ENCODE measurements around the gene RBM15B.

RBM15B gene

GRCh38 chr3:51391075-51391565 lies at the start of gene RBM15B:
RBM15B (plus strand) TSS chr3:51391285; CDS start chr3:51391400, 115 bp downstream.
- DNase-seq (ENCODE audit: low read depth): peak; percentile 87
- peak within 1 kb of the TSS; percentile 63 for H3K4me3 ChIP-seq (ENCODE audit: low read depth, low read length)
- TF ChIP-seq, protein P1, sequence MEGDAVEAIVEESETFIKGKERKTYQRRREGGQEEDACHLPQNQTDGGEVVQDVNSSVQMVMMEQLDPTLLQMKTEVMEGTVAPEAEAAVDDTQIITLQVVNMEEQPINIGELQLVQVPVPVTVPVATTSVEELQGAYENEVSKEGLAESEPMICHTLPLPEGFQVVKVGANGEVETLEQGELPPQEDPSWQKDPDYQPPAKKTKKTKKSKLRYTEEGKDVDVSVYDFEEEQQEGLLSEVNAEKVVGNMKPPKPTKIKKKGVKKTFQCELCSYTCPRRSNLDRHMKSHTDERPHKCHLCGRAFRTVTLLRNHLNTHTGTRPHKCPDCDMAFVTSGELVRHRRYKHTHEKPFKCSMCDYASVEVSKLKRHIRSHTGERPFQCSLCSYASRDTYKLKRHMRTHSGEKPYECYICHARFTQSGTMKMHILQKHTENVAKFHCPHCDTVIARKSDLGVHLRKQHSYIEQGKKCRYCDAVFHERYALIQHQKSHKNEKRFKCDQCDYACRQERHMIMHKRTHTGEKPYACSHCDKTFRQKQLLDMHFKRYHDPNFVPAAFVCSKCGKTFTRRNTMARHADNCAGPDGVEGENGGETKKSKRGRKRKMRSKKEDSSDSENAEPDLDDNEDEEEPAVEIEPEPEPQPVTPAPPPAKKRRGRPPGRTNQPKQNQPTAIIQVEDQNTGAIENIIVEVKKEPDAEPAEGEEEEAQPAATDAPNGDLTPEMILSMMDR (IDR thresholded peaks at IDR 0.05; ENCODE audit: low read depth, low read length, missing control alignments): no peak

GRCh38 chr3:51343918-51344687 lies 47.0 kb upstream of the RBM15B start:
- H3K4me3 ChIP-seq (ENCODE audit: low read depth, low read length): no peak overlapping the region
- no peak for DNase-seq (ENCODE audit: low read depth)

DNA sequence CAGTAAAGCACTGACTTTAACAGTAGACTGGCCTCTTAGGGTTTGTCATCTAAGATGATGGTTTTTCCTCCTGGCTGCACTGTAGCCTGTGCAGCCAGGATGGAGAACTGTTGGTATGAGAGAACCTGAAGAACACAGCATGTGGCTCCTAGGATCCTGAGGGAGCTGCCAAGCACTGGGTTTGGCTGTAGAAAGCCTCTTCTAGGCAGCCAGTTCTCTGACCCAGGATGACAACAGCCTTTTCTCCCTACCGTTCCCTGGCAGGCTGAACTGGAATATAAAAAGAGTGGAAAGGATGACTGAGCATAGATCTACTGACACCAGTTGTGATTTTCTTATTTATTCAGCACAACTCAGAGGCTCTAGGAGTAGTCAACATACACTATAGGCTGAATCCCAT lies 40.3 kb upstream of the RBM15B start:
- H3K4me3 ChIP-seq (ENCODE audit: low read depth, low read length): no peak overlapping the region
- TF ChIP-seq, protein P1 (IDR thresholded peaks at IDR 0.05; ENCODE audit: low read depth, low read length, missing control alignments): no peak
- DNase-seq (ENCODE audit: low read depth): no peak

More at GRCh38 chr3:51343918-51344687, 47.0 kb upstream of the RBM15B start:
- TF ChIP-seq, protein P1 (IDR thresholded peaks at IDR 0.05; ENCODE audit: low read depth, low read length, missing control alignments): no peak

DNA sequence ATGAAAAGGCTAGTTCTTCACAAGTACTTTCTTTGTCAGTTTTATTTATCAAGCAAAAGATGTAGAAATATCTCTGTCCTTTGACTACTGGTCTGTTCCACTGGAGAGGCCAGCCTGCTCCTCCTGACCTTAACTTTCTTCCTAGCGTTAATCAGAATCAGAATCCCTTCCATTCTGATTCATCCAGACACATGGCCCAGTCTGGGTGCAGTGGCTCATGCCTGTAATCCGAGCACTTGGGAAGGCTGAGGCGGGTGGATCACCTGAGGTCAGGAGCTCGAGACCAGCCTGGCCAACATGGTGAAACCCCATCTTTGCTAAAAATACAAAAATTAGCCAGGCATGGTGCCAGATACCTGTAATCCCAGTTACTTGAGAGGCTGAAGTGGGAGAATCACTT lies 38.0 kb upstream of the RBM15B start:
- no peak overlapping the region for H3K4me3 ChIP-seq (ENCODE audit: low read depth, low read length)
- TF ChIP-seq, protein P1 (IDR thresholded peaks at IDR 0.05; ENCODE audit: low read depth, low read length, missing control alignments): no peak
- DNase-seq (ENCODE audit: low read depth): no peak

DNA sequence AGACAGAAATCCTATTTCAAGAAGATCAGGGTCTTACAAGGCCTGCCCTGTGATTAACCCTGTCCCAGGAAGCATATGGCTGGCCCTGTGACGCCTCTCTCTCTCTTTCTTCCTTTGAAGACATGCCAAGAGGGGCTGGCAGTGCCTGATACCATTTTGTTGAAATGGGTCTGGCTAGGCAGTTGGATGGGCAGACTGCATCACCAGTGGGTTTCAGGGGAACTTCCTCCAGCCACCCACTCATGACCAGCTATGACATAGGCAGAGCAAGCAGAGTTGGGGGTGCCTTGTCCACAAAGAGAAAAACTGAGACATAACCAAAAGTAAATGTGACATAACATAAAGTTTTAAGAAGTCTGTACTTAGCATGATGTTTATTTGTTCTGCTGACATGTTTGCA lies 37.4 kb upstream of the RBM15B start:
- TF ChIP-seq, protein P1 (IDR thresholded peaks at IDR 0.05; ENCODE audit: low read depth, low read length, missing control alignments): no peak
- no peak for DNase-seq (ENCODE audit: low read depth)
- no peak overlapping the region for H3K4me3 ChIP-seq (ENCODE audit: low read depth, low read length)

DNA sequence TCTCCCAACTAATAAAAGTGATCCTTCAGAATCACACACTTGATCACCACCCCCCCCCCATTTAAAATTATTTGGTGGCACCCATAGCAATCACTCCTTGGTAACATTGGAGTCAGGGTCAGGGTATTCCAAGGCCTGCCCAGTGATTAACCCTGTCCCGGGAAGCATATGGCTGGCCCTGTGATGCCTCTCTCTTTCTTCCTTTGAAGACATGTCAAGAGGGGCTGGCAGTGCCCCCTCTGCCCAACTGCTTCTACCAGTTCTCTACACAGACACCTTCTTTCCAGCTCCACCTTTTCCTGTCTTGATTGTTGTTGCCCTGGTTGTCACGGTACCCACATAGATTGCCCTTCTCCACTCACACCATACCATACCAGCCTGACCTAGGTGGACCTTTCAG lies 36.9 kb upstream of the RBM15B start:
- DNase-seq (ENCODE audit: low read depth): no peak

More for the DNA sequence above, 36.9 kb upstream of the RBM15B start:
- TF ChIP-seq, protein P1 (IDR thresholded peaks at IDR 0.05; ENCODE audit: low read depth, low read length, missing control alignments): no peak
- no peak overlapping the region for H3K4me3 ChIP-seq (ENCODE audit: low read depth, low read length)
